Activated B cell treated with CpG ODN at 0.5 μM for 24 hours (primary cell): ENCODE results near the gene FOXA3. TPM values are rescaled to one million over a fixed set of nuclear protein-coding genes. Genes with fewer than 3 reads are reported as not detected.
A peak's percentile ranks its signal among the peaks of the same experiment; 100 is the strongest.

Experiments used
- ATAC-seq: fragments of 200-7000 bp; cut with Tn5 transposase; one replicate; pipeline ENCODE4 v1.10.0; 2021; ENCODE audit warnings: low read depth, mild to moderate bottlenecking, moderate library complexity
- CTCF ChIA-PET: fragments of 350-600 bp; sonication (Branson Sonifier 250); formaldehyde crosslinking; loops from one replicate; lab custom pipeline; 2021; ENCODE audit warnings: antibody characterized with exemption; lab: Charles Lee
- POLR2A ChIA-PET: fragments of 350-600 bp; sonication (Branson Sonifier 250); formaldehyde crosslinking; loops from one replicate; lab custom pipeline; 2021; ENCODE audit warnings: antibody characterized with exemption; lab: Charles Lee
- DNase-seq: peaks from one replicate; pipeline ENCODE4 v3.0.0; 2022
- H3K27ac Mint-ChIP-seq: one replicate; pipeline ENCODE4 v1.8.0; 2020; ENCODE audit warnings: mixed read lengths
- H3K27me3 Mint-ChIP-seq: one replicate; pipeline ENCODE4 v1.8.0; 2021; ENCODE audit warnings: mixed read lengths
- H3K36me3 Mint-ChIP-seq: one replicate; pipeline ENCODE4 v1.8.0; 2021; ENCODE audit warnings: low read depth, mixed read lengths
- H3K4me1 Mint-ChIP-seq: one replicate; pipeline ENCODE4 v1.8.0; 2021; ENCODE audit warnings: mixed read lengths
- H3K4me3 Mint-ChIP-seq: one replicate; pipeline ENCODE4 v1.8.0; 2020; ENCODE audit warnings: mild to moderate bottlenecking, mixed read lengths
- H3K9me3 Mint-ChIP-seq: one replicate; pipeline ENCODE4 v1.8.0; 2020; ENCODE audit warnings: mixed read lengths
- CTCF ChIP-seq: fragments of 200-600 bp; IDR thresholded peaks from one replicate; pipeline ENCODE4 v1.8.0; 2022; ENCODE audit warnings: antibody characterized with exemption, mild to moderate bottlenecking
- intact Hi-C: fragments of 100-400 bp; cut with micrococcal nuclease; formaldehyde crosslinking; loops from one replicate; pipeline ENCODE4 v1.15.1; 2024
- total RNA-seq: library from RNA; stranded (reverse); gene quantifications from 2 replicates; pipeline ENCODE4 v1.2.3, GENCODE V29; 2022

The FOXA3 gene
- total RNA-seq, 1 donor from 2014 or later, result not detected

DNA sequence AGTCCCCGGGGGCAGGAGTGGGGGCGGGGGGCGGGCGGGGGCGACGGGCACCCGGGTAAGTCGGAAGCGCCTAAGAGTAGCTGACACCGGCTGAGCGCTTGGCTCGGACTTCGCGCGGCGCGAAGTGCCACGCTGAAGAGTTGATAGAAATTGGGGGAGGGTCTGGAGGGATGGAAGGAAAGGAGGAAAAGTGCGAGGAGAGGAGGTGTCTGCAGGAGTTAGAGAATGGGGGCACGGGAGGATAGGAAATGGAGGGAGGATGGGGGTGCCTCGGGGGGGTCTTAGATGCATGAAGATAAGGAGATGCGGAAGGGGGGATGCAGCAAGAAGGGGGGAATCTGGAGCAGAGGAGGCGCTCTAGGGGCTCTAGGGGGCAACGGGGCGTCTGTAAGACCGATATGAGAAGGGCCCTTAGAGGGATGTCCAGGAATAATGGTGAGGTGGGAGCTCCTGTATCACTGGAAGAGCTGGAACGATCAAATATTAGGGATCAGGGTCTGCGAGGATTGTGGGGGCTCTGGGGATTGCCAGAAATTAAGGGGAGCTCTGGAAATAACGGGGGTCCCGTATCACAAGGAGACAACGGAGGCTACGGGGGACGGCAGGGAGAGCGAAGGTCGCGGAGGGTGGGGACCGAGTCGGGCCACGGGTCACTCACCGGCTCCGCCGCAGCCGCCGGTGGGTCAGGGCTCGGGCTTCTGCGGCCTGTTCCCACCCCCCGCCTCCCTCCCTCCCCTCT lies 38.0 kb downstream of the FOXA3 start, which contains the start of gene MYPOP:
MYPOP (minus strand) TSS at position 702 of the 739 bp plus-strand sequence. CDS start 840 bp downstream, outside the sequence.
- CTCF ChIA-PET, result interaction anchor here (1.0 to 2.4 kb wide), 4 partner anchors 16 to 115 kb away, joined by 3 to 6 read pairs (median 5); partner anchors contain the start of gene SYMPK
- ATAC-seq (no peak), DNase-seq (peak; percentile 23)
- intact Hi-C loops, result loop anchor here (1.0 to 5.0 kb wide), 5 partner anchors 16 to 445 kb away; partner anchors contain the start of genes CCDC61, IRF2BP1, PPP5C and SYMPK
- H3K36me3 Mint-ChIP-seq, result peaks cover 27% of the 10 kb centered on the region
- no peak for TF ChIP-seq CTCF
- no peaks in the 10 kb centered on the region for H3K9me3 Mint-ChIP-seq
- H3K4me3 Mint-ChIP-seq, result peak within 1 kb of the TSS; percentile 90
- peaks cover 29% of the 10 kb centered on the region for H3K4me1 Mint-ChIP-seq
- peak within 1 kb of the TSS; percentile 82 for H3K27ac Mint-ChIP-seq
- POLR2A ChIA-PET, result interaction anchor here (0.6 to 3.7 kb wide), 14 partner anchors 8 to 901 kb away, joined by 3 to 60 read pairs (median 5); partner anchors contain the start of genes CCDC61, FBXO46, IRF2BP1 and RELB
- no peaks in the 10 kb centered on the region for H3K27me3 Mint-ChIP-seq

DNA sequence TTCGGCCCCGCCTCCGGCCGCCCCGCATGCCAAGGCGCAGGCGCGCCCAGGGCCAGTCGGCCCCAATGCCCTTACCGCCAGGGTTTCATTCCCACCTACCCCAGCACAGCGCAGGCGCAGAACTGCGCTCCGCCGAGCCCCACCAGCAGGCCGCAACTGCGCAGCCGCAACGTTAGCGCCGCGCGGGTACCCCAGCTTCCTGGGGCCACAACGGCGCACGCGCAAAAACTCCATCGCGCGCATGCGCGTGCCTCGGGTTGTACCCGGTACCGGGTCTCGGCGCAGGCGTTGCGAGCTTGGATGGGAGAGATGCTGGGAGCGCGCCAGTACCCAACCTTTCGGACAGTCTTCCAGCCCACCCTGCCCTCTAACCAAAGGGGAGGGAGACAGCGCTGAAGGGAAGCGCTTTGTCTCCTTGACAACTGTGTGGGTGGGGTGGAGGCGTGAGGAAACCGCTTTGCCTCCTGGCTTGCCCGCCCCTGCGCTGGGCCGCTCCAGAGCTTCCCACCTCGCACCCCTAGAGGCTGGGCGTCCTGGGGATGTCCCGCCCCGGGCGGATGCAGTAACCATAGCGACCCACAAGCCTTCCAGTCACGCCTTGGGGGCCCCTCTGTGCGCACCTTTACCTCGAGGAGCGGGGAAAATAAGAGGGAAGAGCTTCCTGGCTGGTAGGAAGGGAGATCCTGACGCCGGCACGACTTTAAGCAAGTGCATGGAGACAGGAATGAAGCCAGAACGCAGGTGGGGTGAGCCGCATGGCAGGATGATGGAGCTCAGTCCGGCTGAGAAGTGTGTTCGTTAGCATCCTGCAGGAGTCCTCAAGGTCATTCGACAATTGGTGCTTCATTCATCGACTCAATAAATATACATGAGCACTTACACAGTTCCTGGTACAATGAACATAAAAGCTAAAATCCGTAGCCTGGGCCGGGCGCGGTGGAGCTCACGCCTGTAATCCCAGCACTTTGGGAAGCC lies 38.8 kb downstream of the FOXA3 start:
- POLR2A ChIA-PET, result interaction anchor here (0.5 to 3.7 kb wide), 24 partner anchors 9 to 1414 kb away, joined by 3 to 60 read pairs (median 4); partner anchors contain the start of genes CCDC61, CCDC9, CLPTM1 and FBXO46
- DNase-seq (peak; percentile 99), ATAC-seq (peak; percentile 82)
- Mint-ChIP-seq H3K36me3 (peaks cover 27% of the 10 kb centered on the region), H3K9me3 (no peaks in the 10 kb centered on the region), H3K4me3 (peak overlapping the region; percentile 90), H3K4me1 (peaks cover 24% of the 10 kb centered on the region), H3K27ac (peak overlapping the region; percentile 82), H3K27me3 (no peaks in the 10 kb centered on the region)
- intact Hi-C loops, result loop anchor here (1.0 to 5.0 kb wide), 5 partner anchors 17 to 444 kb away; partner anchors contain the start of genes CCDC61, IRF2BP1, PPP5C and SYMPK
- no peak for TF ChIP-seq CTCF
- CTCF ChIA-PET, result interaction anchor here (0.9 to 2.4 kb wide), 5 partner anchors 16 to 114 kb away, joined by 3 to 6 read pairs (median 5); partner anchors contain the start of gene SYMPK

DNA sequence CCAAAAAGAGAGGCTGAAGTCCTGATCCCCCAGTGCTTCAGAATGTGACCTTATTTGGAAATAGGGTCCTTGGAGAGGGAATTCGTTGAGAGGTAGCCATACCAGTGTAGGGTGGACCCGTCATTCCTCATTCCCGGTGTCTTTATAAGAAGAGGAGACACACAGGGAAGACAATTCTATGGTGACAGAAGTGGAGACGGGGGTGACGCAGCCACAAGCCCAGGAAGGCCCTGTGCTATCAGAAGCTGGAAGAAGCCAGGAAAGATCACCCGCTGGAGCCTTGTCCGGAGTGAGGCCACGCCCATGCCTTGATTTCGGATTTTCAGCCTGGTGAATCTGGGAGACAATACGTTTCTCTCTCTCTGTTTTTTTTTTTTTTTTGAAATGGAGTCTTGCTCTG lies 40.9 kb downstream of the FOXA3 start:
- ATAC-seq, result no peak
- POLR2A ChIA-PET, result no interaction called here
- DNase-seq, result no peak
- Mint-ChIP-seq H3K4me1 (peaks cover 19% of the 10 kb centered on the region), H3K4me3 (no peak overlapping the region), H3K36me3 (peaks cover 12% of the 10 kb centered on the region), H3K27ac (no peak overlapping the region), H3K27me3 (peaks cover 3% of the 10 kb centered on the region), H3K9me3 (no peaks in the 10 kb centered on the region)
- no peak for TF ChIP-seq CTCF
- intact Hi-C loops, result no loop called here
- CTCF ChIA-PET, result no interaction called here

DNA sequence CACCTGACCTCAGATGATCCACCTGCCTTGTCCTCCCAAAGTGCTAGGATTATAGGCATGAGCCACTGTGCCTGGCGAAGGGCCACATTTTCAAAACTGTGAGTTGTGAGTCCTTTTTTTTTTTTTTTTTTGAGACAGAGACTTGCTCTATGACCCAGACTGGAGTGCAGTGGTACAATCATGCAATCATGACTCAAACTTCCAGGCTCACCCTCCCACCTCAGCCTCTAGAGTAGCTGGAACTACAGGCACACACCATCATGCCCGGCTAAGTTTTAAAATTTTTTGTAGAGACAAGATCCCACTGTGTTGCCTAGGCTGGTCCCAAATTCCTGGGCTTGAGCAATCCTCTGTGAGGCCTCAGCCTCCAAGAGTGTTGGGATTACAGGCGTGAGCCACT lies 42.1 kb downstream of the FOXA3 start:
- Mint-ChIP-seq H3K9me3 (no peaks in the 10 kb centered on the region), H3K27ac (no peak overlapping the region), H3K4me1 (peaks cover 10% of the 10 kb centered on the region), H3K4me3 (no peak overlapping the region), H3K27me3 (peaks cover 6% of the 10 kb centered on the region), H3K36me3 (peaks cover 7% of the 10 kb centered on the region)
- POLR2A ChIA-PET, result no interaction called here
- TF ChIP-seq CTCF, result no peak
- DNase-seq, result no peak
- no peak for ATAC-seq
- CTCF ChIA-PET, result no interaction called here
- intact Hi-C loops, result no loop called here
